SK-N-SH (cell line): ENCODE data around the gene ATXN10.

Experiments used
- EZH2phosphoT487 ChIP-seq: fragments of 200-600 bp; sonication (generic); IDR thresholded peaks from 2 replicates; pipeline ENCODE4 v1.6.1; 2017; ENCODE audit warnings: low read depth, mixed run types, mild to moderate bottlenecking, antibody characterized with exemption, moderate library complexity, borderline replicate concordance
- FOXJ3 ChIP-seq: sonication (generic); formaldehyde crosslinking; IDR thresholded peaks from 2 replicates; pipeline ENCODE4 v1.5.1; 2020; ENCODE audit warnings: mild to moderate bottlenecking, missing genetic modification reagents
- GABPA ChIP-seq: IDR thresholded peaks from 2 replicates; pipeline ENCODE4 v1.4.0; 2012; ENCODE audit warnings: low read depth, mild to moderate bottlenecking
- JUND ChIP-seq: IDR thresholded peaks from 2 replicates; pipeline ENCODE4 v1.4.0; 2012
- MEF2A ChIP-seq: IDR thresholded peaks from 2 replicates; pipeline ENCODE4 v1.4.0; 2012; ENCODE audit warnings: low read depth, borderline replicate concordance
- RAD21 ChIP-seq: IDR thresholded peaks from 2 replicates; pipeline ENCODE4 v1.6.1; 2012; ENCODE audit warnings: mild to moderate bottlenecking, low read length
- RFX5 ChIP-seq: IDR thresholded peaks from 2 replicates; pipeline ENCODE4 v1.6.1; 2012; ENCODE audit warnings: mild to moderate bottlenecking, improper control_type of control experiment, low read length
- RXRA ChIP-seq: IDR thresholded peaks from 2 replicates; pipeline ENCODE4 v1.4.0; 2012; ENCODE audit warnings: low read depth, mild to moderate bottlenecking, borderline replicate concordance
- TF ChIP-seq, protein P1 (sequence below): fragments of 200-600 bp; sonication (generic); IDR thresholded peaks from 2 replicates; pipeline ENCODE4 v1.6.1; 2017; ENCODE audit warnings: antibody characterized with exemption, mild to moderate bottlenecking, moderate library complexity
- TF ChIP-seq, protein P2 (sequence below): IDR thresholded peaks from 2 replicates; pipeline ENCODE4 v1.4.0; 2012; ENCODE audit warnings: low read depth, borderline replicate concordance
- TF ChIP-seq, protein P3 (sequence below): IDR thresholded peaks from 2 replicates; pipeline ENCODE4 v1.4.0; 2012; ENCODE audit warnings: low read depth, borderline replicate concordance
- TF ChIP-seq, protein P4 (sequence below): IDR thresholded peaks from 2 replicates; pipeline ENCODE4 v1.6.1; 2012; ENCODE audit warnings: mild to moderate bottlenecking, low read depth, low read length, moderate library complexity

DNA sequence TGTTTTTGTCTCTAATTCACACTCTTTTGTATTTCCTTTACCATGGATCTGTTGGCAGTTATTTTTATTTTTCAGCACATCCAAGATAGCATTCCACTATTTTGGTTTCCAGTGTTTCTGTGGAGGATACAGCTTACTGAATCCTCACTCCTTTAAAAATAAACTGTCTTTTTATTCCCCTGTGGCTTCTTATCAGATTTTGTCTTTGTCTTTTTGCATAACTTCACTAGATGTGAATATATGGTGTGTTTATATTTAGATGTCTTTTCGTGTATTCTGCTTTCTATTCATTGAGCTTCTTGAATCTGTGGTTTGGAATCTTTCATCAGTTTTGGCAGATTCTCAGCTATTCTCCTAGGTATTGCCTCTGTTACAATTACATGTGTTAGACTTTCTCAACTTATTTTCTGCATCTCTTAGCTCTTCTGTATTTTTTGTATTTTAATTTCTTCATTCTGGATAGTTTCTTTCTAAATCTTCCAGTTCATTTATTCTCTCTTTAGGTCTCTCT, 7.4 kb upstream of the ATXN10 start:
- TF ChIP-seq RAD21, result no peak
- TF ChIP-seq, protein P1, sequence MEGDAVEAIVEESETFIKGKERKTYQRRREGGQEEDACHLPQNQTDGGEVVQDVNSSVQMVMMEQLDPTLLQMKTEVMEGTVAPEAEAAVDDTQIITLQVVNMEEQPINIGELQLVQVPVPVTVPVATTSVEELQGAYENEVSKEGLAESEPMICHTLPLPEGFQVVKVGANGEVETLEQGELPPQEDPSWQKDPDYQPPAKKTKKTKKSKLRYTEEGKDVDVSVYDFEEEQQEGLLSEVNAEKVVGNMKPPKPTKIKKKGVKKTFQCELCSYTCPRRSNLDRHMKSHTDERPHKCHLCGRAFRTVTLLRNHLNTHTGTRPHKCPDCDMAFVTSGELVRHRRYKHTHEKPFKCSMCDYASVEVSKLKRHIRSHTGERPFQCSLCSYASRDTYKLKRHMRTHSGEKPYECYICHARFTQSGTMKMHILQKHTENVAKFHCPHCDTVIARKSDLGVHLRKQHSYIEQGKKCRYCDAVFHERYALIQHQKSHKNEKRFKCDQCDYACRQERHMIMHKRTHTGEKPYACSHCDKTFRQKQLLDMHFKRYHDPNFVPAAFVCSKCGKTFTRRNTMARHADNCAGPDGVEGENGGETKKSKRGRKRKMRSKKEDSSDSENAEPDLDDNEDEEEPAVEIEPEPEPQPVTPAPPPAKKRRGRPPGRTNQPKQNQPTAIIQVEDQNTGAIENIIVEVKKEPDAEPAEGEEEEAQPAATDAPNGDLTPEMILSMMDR, result no peak
- TF ChIP-seq GABPA, result no peak
- TF ChIP-seq RXRA, result no peak
- TF ChIP-seq JUND, result no peak
- no peak for TF ChIP-seq FOXJ3
- TF ChIP-seq MEF2A, result no peak
- TF ChIP-seq EZH2phosphoT487, result no peak
- TF ChIP-seq RFX5, result no peak
- TF ChIP-seq, protein P2, sequence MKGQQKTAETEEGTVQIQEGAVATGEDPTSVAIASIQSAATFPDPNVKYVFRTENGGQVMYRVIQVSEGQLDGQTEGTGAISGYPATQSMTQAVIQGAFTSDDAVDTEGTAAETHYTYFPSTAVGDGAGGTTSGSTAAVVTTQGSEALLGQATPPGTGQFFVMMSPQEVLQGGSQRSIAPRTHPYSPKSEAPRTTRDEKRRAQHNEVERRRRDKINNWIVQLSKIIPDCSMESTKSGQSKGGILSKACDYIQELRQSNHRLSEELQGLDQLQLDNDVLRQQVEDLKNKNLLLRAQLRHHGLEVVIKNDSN, result no peak
- TF ChIP-seq, protein P3, sequence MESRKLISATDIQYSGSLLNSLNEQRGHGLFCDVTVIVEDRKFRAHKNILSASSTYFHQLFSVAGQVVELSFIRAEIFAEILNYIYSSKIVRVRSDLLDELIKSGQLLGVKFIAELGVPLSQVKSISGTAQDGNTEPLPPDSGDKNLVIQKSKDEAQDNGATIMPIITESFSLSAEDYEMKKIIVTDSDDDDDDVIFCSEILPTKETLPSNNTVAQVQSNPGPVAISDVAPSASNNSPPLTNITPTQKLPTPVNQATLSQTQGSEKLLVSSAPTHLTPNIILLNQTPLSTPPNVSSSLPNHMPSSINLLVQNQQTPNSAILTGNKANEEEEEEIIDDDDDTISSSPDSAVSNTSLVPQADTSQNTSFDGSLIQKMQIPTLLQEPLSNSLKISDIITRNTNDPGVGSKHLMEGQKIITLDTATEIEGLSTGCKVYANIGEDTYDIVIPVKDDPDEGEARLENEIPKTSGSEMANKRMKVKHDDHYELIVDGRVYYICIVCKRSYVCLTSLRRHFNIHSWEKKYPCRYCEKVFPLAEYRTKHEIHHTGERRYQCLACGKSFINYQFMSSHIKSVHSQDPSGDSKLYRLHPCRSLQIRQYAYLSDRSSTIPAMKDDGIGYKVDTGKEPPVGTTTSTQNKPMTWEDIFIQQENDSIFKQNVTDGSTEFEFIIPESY, result no peak
- TF ChIP-seq, protein P4, sequence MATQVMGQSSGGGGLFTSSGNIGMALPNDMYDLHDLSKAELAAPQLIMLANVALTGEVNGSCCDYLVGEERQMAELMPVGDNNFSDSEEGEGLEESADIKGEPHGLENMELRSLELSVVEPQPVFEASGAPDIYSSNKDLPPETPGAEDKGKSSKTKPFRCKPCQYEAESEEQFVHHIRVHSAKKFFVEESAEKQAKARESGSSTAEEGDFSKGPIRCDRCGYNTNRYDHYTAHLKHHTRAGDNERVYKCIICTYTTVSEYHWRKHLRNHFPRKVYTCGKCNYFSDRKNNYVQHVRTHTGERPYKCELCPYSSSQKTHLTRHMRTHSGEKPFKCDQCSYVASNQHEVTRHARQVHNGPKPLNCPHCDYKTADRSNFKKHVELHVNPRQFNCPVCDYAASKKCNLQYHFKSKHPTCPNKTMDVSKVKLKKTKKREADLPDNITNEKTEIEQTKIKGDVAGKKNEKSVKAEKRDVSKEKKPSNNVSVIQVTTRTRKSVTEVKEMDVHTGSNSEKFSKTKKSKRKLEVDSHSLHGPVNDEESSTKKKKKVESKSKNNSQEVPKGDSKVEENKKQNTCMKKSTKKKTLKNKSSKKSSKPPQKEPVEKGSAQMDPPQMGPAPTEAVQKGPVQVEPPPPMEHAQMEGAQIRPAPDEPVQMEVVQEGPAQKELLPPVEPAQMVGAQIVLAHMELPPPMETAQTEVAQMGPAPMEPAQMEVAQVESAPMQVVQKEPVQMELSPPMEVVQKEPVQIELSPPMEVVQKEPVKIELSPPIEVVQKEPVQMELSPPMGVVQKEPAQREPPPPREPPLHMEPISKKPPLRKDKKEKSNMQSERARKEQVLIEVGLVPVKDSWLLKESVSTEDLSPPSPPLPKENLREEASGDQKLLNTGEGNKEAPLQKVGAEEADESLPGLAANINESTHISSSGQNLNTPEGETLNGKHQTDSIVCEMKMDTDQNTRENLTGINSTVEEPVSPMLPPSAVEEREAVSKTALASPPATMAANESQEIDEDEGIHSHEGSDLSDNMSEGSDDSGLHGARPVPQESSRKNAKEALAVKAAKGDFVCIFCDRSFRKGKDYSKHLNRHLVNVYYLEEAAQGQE, result no peak
